ENCODE measurements around the gene FMOD.

FMOD gene

GRCh38 chr1:203368624-203369451, 17.9 kb upstream of the FMOD start (continued):
- no peak for TF ChIP-seq ZSCAN4 (tag by site-specific recombination; IDR thresholded peaks at IDR 0.05)

GRCh38 chr1:203367057-203367456, 16.1 kb upstream of the FMOD start:
- ChIA-PET CTCF (interaction anchor here (1.0 kb wide), 1 partner anchor 11 kb away, joined by 3 read pairs; no protein-coding TSS in a partner anchor), POLR2A (no interaction called here)
- H3K4me3 ChIP-seq (ENCODE audit: low read depth, low read length), result no peak overlapping the region
- no peak for TF ChIP-seq ZBTB21 (tag by site-specific recombination; IDR thresholded peaks at IDR 0.05)
- no peak for TF ChIP-seq ZNF777 (tag by site-specific recombination; IDR thresholded peaks at IDR 0.05; ENCODE audit: borderline replicate concordance)
- TF ChIP-seq ZNF843 (tag by site-specific recombination; IDR thresholded peaks at IDR 0.05), result no peak
- TF ChIP-seq TRIM28 (IDR thresholded peaks at IDR 0.05; ENCODE audit: borderline replicate concordance, low read length), result no peak
- no peak for TF ChIP-seq ZSCAN16 (tag by site-specific recombination; IDR thresholded peaks at IDR 0.05)
- no peak for TF ChIP-seq ZNF768 (tag by site-specific recombination; IDR thresholded peaks at IDR 0.05)
- no peak for TF ChIP-seq ZNF580 (tag by site-specific recombination; IDR thresholded peaks at IDR 0.05)
- no peaks in the 10 kb centered on the region for H3K4me1 ChIP-seq (ENCODE audit: control insufficient read depth, insufficient read depth, low read length)
- H3K27ac ChIP-seq (ENCODE audit: extremely low read depth, low read depth, low read length), result no peak overlapping the region
- no peaks in the 10 kb centered on the region for H3K36me3 ChIP-seq (ENCODE audit: control insufficient read depth in 2 of 2, insufficient read depth in 1 of 2, low read length in 2 of 2)
- no peaks in the 10 kb centered on the region for H3K9me3 ChIP-seq (ENCODE audit: control insufficient read depth, insufficient read depth, low read depth, low read length)

GRCh38 chr1:203366476-203366875, 15.6 kb upstream of the FMOD start:
- POLR2A ChIA-PET, result no interaction called here
- TF ChIP-seq IKZF3 (tag by site-specific recombination; IDR thresholded peaks at IDR 0.05) (no peak), ZBTB6 (tag by site-specific recombination; IDR thresholded peaks at IDR 0.05) (no peak), ZNF548 (tag by site-specific recombination; IDR thresholded peaks at IDR 0.05) (no peak), ZBTB26 (tag by site-specific recombination; optimal IDR thresholded peaks at IDR 0.05) (no peak), ZNF138 (tag by site-specific recombination; IDR thresholded peaks at IDR 0.05; ENCODE audit: borderline replicate concordance) (no peak), ZBTB17 (tag by site-specific recombination; IDR thresholded peaks at IDR 0.05) (no peak), ZFHX2 (tag by site-specific recombination; conservative IDR thresholded peaks at IDR 0.05) (no peak), GFI1B (tag by site-specific recombination; IDR thresholded peaks at IDR 0.05) (no peak), EGR2 (tag by site-specific recombination; IDR thresholded peaks at IDR 0.05; ENCODE audit: low read depth) (no peak)
- Histone ChIP-seq H3K4me1 (ENCODE audit: control insufficient read depth, insufficient read depth, low read length) (no peaks in the 10 kb centered on the region), H3K36me3 (ENCODE audit: control insufficient read depth in 2 of 2, insufficient read depth in 1 of 2, low read length in 2 of 2) (no peaks in the 10 kb centered on the region), H3K27ac (ENCODE audit: extremely low read depth, low read depth, low read length) (no peak overlapping the region), H3K4me3 (ENCODE audit: low read depth, low read length) (no peak overlapping the region), H3K9me3 (ENCODE audit: control insufficient read depth, insufficient read depth, low read depth, low read length) (no peaks in the 10 kb centered on the region)
- CTCF ChIA-PET, result interaction anchor here (0.8 to 1.0 kb wide), 2 partner anchors 10 to 26 kb away, joined by 3 read pairs; no protein-coding TSS in a partner anchor
